Liver (tissue), 9 donors: ENCODE results near the gene ARAP3. TPM values are rescaled to one million over a fixed set of nuclear protein-coding genes. Genes with fewer than 3 reads are reported as not detected.

ENCODE experiments used
- DNase-seq: peaks from one replicate; pipeline ENCODE4 v3.0.0-alpha.2; 2017; ENCODE audit warnings: low spot score
- H3K27ac ChIP-seq, 2 donors: one replicate each; pipeline ENCODE4 v1.7.0; 2013; ENCODE audit warnings: inconsistent platforms in 2 of 2, low read length in 2 of 2, control low read depth in 1 of 2, low read depth in 1 of 2, mild to moderate bottlenecking in 1 of 2
- H3K27me3 ChIP-seq, 4 donors: one replicate each; pipeline versions ENCODE4 v1.6.1 to v1.7.0; 2013; ENCODE audit warnings: low read length in 3 of 4, inconsistent platforms in 1 of 4, mild to moderate bottlenecking in 1 of 4, moderate library complexity in 1 of 4; ENCODE audit not compliant: control insufficient read depth in 4 of 4, insufficient read depth in 4 of 4
- H3K36me3 ChIP-seq, 4 donors: one replicate each; pipeline versions ENCODE4 v1.6.1 to v1.7.0; 2013; ENCODE audit warnings: low read length in 3 of 4, mild to moderate bottlenecking in 3 of 4, low read depth in 1 of 4, moderate library complexity in 1 of 4; ENCODE audit not compliant: control insufficient read depth in 4 of 4, insufficient read depth in 3 of 4
- H3K4me1 ChIP-seq, 4 donors: one replicate each; pipeline versions ENCODE4 v1.6.1 to v1.7.0; 2013; ENCODE audit warnings: low read length in 3 of 4, mild to moderate bottlenecking in 3 of 4, moderate library complexity in 1 of 4; ENCODE audit not compliant: control insufficient read depth in 4 of 4, insufficient read depth in 4 of 4
- H3K4me3 ChIP-seq, 3 donors: one replicate each; pipeline versions ENCODE4 v1.6.1 to v1.7.0; 2013; ENCODE audit warnings: low read length in 3 of 3, control low read depth in 1 of 3, low read depth in 1 of 3, mild to moderate bottlenecking in 1 of 3
- H3K9ac ChIP-seq, 2 donors: one replicate each; pipeline ENCODE4 v1.7.0; 2013; ENCODE audit warnings: low read length in 2 of 2, mild to moderate bottlenecking in 2 of 2, moderate library complexity in 2 of 2, control low read depth in 1 of 2, low read depth in 1 of 2
- H3K9me3 ChIP-seq, 4 donors: one replicate each; pipeline versions ENCODE4 v1.6.1 to v1.7.0; 2013; ENCODE audit warnings: low read length in 3 of 4; ENCODE audit not compliant: control insufficient read depth in 4 of 4
- EGR1 ChIP-seq, 2 donors: IDR thresholded peaks; 2 replicates each; pipeline ENCODE4 v1.6.1; 2016 to 2018; ENCODE audit warnings: antibody characterized with exemption in 2 of 2, low read depth in 2 of 2
- FOXA1 ChIP-seq: IDR thresholded peaks from 2 replicates; pipeline ENCODE4 v1.6.1; 2016; ENCODE audit warnings: antibody characterized with exemption
- FOXA2 ChIP-seq: IDR thresholded peaks from 2 replicates; pipeline ENCODE4 v1.6.1; 2016; ENCODE audit warnings: antibody characterized with exemption
- GABPA ChIP-seq, 2 donors: IDR thresholded peaks in 1 of 2; conservative IDR thresholded peaks in 1 of 2; 2 replicates each; pipeline ENCODE4 v1.6.1; 2016; ENCODE audit warnings: antibody characterized with exemption in 2 of 2, mild to moderate bottlenecking in 1 of 2, moderate library complexity in 1 of 2
- HNF4A ChIP-seq, 2 donors: conservative IDR thresholded peaks; 2 replicates each; pipeline ENCODE4 v1.6.1; 2016; ENCODE audit warnings: antibody characterized with exemption in 2 of 2, mild to moderate bottlenecking in 2 of 2
- HNF4G ChIP-seq: IDR thresholded peaks from 2 replicates; pipeline ENCODE4 v1.6.1; 2016; ENCODE audit warnings: antibody characterized with exemption
- JUND ChIP-seq, 2 donors: IDR thresholded peaks; 2 replicates each; pipeline ENCODE4 v1.6.1; 2016; ENCODE audit warnings: antibody characterized with exemption in 2 of 2
- NR2F2 ChIP-seq: IDR thresholded peaks from 2 replicates; pipeline ENCODE4 v1.6.1; 2016; ENCODE audit warnings: antibody characterized with exemption
- RAD21 ChIP-seq, 2 donors: IDR thresholded peaks; 2 replicates each; pipeline ENCODE4 v1.6.1; 2016; ENCODE audit warnings: antibody characterized with exemption in 2 of 2, mild to moderate bottlenecking in 2 of 2
- RXRA ChIP-seq, 2 donors: IDR thresholded peaks; 2 replicates each; pipeline ENCODE4 v1.6.1; 2017 to 2018; ENCODE audit warnings: antibody characterized with exemption in 2 of 2, mild to moderate bottlenecking in 1 of 2
- SP1 ChIP-seq: IDR thresholded peaks from 2 replicates; pipeline ENCODE4 v1.6.1; 2018; ENCODE audit warnings: antibody characterized with exemption, mild to moderate bottlenecking
- TAF1 ChIP-seq: conservative IDR thresholded peaks from 2 replicates; pipeline ENCODE4 v1.6.1; 2016; ENCODE audit warnings: antibody characterized with exemption, mild to moderate bottlenecking
- YY1 ChIP-seq: IDR thresholded peaks from 2 replicates; pipeline ENCODE4 v1.6.1; 2016; ENCODE audit warnings: antibody characterized with exemption, mild to moderate bottlenecking
- WGBS: extraction: QIAGEN DNeasy Blood & Tissue Kit; methylation state at CpG from one replicate; pipeline ENCODE4 v1.1.7; 2013; 5-methylcytosine and 5-hydroxymethylcytosine counted together
- polyA plus RNA-seq, 2 donors: library from polyadenylated mRNA; stranded (reverse) in 1 of 2; unstranded in 1 of 2; fragments of 200-250 nt in 1 of 2; fragments of >200 nt in 1 of 2; fragmentation: Nextera tagmentation in 1 of 2; extraction: Ambion mirVana in 1 of 2; gene quantifications; one replicate each; pipeline versions ENCODE4 v1.2.1 to v1.2.3, GENCODE V29; 2013 to 2015
- total RNA-seq, 2 donors: library from RNA; depleted of rRNA; stranded (reverse); fragments of >200 nt; gene quantifications; one replicate each; pipeline ENCODE4 v1.2.3, GENCODE V29; 2014
- TF ChIP-seq, protein P1 (sequence below): IDR thresholded peaks from 2 replicates; pipeline ENCODE4 v1.6.1; 2016; ENCODE audit warnings: antibody characterized with exemption
- TF ChIP-seq, protein P2 (sequence below): IDR thresholded peaks from 2 replicates; pipeline ENCODE4 v1.6.1; 2016; ENCODE audit warnings: antibody characterized with exemption, mild to moderate bottlenecking
- TF ChIP-seq, protein P3 (sequence below): fragments of 150-350 bp; IDR thresholded peaks from 2 replicates; pipeline ENCODE4 v1.5.1; 2017; ENCODE audit warnings: improper control_type of control experiment, low read depth, low read length; ENCODE audit not compliant: missing input control
- TF ChIP-seq, protein P4 (sequence below): IDR thresholded peaks from 2 replicates; pipeline ENCODE4 v1.6.1; 2016; ENCODE audit warnings: antibody characterized with exemption
- TF ChIP-seq, protein P5 (sequence below): IDR thresholded peaks from 2 replicates; pipeline ENCODE4 v1.6.1; 2016; ENCODE audit warnings: antibody characterized with exemption
- donor health status: healthy.
- donor health status: healthy.
- donor health status: healthy.
- donor health status: healthy.
- donor health status: healthy.

The ARAP3 gene
- total and polyA plus RNA-seq, 4 donors: 1.6 to 4.7 (median 2.1) TPM

DNA sequence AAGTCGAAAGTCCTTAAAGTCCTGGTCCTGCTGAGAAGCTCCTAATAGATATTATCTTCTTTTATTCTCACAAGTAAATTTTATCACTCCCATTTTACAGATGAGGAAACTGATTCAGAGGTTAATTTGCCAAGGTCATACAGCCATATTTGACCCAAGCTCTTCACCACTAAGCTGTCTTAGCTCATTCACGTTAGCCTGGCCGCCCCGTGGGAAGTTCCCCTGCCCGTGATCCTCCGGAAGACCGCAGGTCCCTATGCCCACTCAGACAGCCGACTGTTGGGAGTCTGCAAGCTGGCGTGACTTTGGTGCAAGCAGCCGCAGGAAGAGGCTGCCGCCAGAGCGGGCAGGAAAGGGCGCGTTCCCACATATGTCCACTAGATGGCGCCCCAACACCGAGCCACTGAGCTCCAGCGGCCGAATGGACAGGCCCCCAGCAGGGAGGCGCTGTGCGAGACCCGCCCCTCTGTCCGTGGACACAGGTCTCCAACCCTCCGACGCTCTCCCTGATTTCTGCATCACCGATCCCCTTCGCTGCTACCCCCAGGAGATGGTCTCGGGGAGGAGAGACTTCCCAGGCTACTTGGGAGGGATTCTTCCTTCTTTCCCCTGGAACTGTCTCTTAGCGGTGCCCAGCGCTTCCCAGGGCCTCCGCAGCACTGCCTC, 10.0 kb upstream of the ARAP3 start:
- TF ChIP-seq, protein P1, sequence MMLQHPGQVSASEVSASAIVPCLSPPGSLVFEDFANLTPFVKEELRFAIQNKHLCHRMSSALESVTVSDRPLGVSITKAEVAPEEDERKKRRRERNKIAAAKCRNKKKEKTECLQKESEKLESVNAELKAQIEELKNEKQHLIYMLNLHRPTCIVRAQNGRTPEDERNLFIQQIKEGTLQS: no peak
- TF ChIP-seq JUND (IDR thresholded peaks at IDR 0.05): no peak
- peak; percentile 100 for TF ChIP-seq RAD21 (IDR thresholded peaks at IDR 0.05)
- TF ChIP-seq YY1: no peak
- TF ChIP-seq, protein P2, sequence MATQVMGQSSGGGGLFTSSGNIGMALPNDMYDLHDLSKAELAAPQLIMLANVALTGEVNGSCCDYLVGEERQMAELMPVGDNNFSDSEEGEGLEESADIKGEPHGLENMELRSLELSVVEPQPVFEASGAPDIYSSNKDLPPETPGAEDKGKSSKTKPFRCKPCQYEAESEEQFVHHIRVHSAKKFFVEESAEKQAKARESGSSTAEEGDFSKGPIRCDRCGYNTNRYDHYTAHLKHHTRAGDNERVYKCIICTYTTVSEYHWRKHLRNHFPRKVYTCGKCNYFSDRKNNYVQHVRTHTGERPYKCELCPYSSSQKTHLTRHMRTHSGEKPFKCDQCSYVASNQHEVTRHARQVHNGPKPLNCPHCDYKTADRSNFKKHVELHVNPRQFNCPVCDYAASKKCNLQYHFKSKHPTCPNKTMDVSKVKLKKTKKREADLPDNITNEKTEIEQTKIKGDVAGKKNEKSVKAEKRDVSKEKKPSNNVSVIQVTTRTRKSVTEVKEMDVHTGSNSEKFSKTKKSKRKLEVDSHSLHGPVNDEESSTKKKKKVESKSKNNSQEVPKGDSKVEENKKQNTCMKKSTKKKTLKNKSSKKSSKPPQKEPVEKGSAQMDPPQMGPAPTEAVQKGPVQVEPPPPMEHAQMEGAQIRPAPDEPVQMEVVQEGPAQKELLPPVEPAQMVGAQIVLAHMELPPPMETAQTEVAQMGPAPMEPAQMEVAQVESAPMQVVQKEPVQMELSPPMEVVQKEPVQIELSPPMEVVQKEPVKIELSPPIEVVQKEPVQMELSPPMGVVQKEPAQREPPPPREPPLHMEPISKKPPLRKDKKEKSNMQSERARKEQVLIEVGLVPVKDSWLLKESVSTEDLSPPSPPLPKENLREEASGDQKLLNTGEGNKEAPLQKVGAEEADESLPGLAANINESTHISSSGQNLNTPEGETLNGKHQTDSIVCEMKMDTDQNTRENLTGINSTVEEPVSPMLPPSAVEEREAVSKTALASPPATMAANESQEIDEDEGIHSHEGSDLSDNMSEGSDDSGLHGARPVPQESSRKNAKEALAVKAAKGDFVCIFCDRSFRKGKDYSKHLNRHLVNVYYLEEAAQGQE: no peak
- TF ChIP-seq HNF4A (conservative IDR thresholded peaks at IDR 0.05): no peak
- TF ChIP-seq RXRA (IDR thresholded peaks at IDR 0.05): no peak
- TF ChIP-seq, protein P3, sequence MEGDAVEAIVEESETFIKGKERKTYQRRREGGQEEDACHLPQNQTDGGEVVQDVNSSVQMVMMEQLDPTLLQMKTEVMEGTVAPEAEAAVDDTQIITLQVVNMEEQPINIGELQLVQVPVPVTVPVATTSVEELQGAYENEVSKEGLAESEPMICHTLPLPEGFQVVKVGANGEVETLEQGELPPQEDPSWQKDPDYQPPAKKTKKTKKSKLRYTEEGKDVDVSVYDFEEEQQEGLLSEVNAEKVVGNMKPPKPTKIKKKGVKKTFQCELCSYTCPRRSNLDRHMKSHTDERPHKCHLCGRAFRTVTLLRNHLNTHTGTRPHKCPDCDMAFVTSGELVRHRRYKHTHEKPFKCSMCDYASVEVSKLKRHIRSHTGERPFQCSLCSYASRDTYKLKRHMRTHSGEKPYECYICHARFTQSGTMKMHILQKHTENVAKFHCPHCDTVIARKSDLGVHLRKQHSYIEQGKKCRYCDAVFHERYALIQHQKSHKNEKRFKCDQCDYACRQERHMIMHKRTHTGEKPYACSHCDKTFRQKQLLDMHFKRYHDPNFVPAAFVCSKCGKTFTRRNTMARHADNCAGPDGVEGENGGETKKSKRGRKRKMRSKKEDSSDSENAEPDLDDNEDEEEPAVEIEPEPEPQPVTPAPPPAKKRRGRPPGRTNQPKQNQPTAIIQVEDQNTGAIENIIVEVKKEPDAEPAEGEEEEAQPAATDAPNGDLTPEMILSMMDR: peak; percentile 99
- no peak for TF ChIP-seq SP1
- TF ChIP-seq TAF1: no peak
- TF ChIP-seq FOXA2: no peak
- TF ChIP-seq, protein P4, sequence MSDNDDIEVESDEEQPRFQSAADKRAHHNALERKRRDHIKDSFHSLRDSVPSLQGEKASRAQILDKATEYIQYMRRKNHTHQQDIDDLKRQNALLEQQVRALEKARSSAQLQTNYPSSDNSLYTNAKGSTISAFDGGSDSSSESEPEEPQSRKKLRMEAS: no peak
- no peak for TF ChIP-seq GABPA (IDR thresholded peaks at IDR 0.05 in 1 of 2, conservative IDR thresholded peaks at IDR 0.05 in 1 of 2)
- no peak for TF ChIP-seq FOXA1
- peak; percentile 23 for TF ChIP-seq NR2F2
- TF ChIP-seq, protein P5, sequence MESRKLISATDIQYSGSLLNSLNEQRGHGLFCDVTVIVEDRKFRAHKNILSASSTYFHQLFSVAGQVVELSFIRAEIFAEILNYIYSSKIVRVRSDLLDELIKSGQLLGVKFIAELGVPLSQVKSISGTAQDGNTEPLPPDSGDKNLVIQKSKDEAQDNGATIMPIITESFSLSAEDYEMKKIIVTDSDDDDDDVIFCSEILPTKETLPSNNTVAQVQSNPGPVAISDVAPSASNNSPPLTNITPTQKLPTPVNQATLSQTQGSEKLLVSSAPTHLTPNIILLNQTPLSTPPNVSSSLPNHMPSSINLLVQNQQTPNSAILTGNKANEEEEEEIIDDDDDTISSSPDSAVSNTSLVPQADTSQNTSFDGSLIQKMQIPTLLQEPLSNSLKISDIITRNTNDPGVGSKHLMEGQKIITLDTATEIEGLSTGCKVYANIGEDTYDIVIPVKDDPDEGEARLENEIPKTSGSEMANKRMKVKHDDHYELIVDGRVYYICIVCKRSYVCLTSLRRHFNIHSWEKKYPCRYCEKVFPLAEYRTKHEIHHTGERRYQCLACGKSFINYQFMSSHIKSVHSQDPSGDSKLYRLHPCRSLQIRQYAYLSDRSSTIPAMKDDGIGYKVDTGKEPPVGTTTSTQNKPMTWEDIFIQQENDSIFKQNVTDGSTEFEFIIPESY: no peak
- no peak for TF ChIP-seq HNF4G
- TF ChIP-seq EGR1 (IDR thresholded peaks at IDR 0.05; ENCODE audit: low read depth in 2 of 2): no peak
- 3% methylated on average over 30 of the region's 30 CpGs for WGBS
- H3K9me3 ChIP-seq: no peaks in the 10 kb centered on the region
- peaks cover 0 to 5% (median 4%) of the 10 kb centered on the region in 4 donors for H3K4me1 ChIP-seq
- H3K4me3 ChIP-seq: peak overlapping the region; percentile 9 to 39 (median 30)
- no peak overlapping the region for H3K27ac ChIP-seq
- no peaks in the 10 kb centered on the region for H3K27me3 ChIP-seq
- no peaks in the 10 kb centered on the region for H3K36me3 ChIP-seq
- H3K9ac ChIP-seq: no peak overlapping the region
- peak; percentile 92 for DNase-seq
